SU-DHL-6 (cell line): ENCODE results near the gene ANKH.

ENCODE experiments used
- EZH2phosphoT487 ChIP-seq: fragments of 200-600 bp; sonication (generic), shearing (Covaris generic); conservative IDR thresholded peaks from 2 replicates; pipeline ENCODE4 v1.6.1; 2018; ENCODE audit warnings: mild to moderate bottlenecking, antibody characterized with exemption, low read length, moderate library complexity, mixed read lengths
- TF ChIP-seq, protein P1 (sequence below): fragments of 200-600 bp; sonication (generic); IDR thresholded peaks from one replicate; pipeline ENCODE4 v1.5.1; 2017; ENCODE audit warnings: antibody characterized with exemption, mild to moderate bottlenecking, low read length, moderate library complexity; ENCODE audit not compliant: insufficient read depth, poor library complexity, severe bottlenecking

DNA sequence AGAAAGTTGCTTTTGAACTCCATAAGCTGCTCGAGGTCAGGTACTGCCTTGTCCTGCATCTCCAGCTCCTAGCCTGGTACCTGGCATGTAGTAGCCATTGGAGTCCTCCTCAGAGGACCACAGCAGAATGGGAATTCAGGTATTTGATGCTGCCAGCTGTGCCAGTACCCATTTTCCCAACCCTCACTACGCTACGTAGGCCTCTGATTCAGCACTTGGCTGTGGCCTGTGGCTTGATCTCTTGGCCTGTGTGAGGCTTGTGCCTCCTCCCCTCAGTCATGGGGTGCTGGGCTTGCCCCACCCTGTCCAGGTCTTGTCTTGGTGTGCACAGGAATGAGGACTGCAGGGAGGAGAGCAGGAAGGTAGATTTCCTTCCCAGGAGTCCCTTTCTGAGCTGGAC lies 195.3 kb downstream of the ANKH start:
- TF ChIP-seq, protein P1, sequence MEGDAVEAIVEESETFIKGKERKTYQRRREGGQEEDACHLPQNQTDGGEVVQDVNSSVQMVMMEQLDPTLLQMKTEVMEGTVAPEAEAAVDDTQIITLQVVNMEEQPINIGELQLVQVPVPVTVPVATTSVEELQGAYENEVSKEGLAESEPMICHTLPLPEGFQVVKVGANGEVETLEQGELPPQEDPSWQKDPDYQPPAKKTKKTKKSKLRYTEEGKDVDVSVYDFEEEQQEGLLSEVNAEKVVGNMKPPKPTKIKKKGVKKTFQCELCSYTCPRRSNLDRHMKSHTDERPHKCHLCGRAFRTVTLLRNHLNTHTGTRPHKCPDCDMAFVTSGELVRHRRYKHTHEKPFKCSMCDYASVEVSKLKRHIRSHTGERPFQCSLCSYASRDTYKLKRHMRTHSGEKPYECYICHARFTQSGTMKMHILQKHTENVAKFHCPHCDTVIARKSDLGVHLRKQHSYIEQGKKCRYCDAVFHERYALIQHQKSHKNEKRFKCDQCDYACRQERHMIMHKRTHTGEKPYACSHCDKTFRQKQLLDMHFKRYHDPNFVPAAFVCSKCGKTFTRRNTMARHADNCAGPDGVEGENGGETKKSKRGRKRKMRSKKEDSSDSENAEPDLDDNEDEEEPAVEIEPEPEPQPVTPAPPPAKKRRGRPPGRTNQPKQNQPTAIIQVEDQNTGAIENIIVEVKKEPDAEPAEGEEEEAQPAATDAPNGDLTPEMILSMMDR = no peak
- no peak for TF ChIP-seq EZH2phosphoT487
